HFF-Myc (cell line): ENCODE measurements around the gene HMGN3.

Experiments
- DNase-seq: peaks from one replicate; pipeline ENCODE4 v3.0.0-alpha.2; 2011; ENCODE audit warnings: low read depth; ENCODE audit errors: extremely low read depth
- H3K4me3 ChIP-seq: replicated peaks from 2 replicates; pipeline ENCODE4 v1.5.1; 2011; ENCODE audit warnings: low read depth, mild to moderate bottlenecking, control low read depth, low read length
- TF ChIP-seq, protein P1 (sequence below): IDR thresholded peaks from 2 replicates; pipeline ENCODE4 v1.5.1; 2012; ENCODE audit warnings: mild to moderate bottlenecking, low read depth, low read length, control low read depth; ENCODE audit errors: missing control alignments

The HMGN3 gene

DNA sequence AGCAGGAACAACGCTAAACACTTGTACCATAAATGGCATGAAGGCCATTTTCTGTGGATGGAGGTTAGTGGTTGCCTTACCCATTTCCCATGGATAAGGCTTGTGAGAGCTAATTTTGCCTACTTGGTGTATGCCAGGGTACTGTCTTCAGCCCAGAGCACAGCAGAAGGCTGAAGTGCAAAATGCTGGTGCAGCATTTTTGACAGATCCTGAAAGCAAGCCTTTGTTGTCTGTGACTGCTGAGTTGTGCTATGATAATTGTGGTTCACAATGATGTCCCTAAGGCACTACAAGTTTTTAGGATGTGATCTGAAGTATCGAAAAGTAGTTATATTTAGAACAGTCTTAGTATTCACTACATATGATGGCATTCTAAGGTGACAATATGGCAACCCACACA is 14.7 kb upstream of the HMGN3 start:
- TF ChIP-seq, protein P1, sequence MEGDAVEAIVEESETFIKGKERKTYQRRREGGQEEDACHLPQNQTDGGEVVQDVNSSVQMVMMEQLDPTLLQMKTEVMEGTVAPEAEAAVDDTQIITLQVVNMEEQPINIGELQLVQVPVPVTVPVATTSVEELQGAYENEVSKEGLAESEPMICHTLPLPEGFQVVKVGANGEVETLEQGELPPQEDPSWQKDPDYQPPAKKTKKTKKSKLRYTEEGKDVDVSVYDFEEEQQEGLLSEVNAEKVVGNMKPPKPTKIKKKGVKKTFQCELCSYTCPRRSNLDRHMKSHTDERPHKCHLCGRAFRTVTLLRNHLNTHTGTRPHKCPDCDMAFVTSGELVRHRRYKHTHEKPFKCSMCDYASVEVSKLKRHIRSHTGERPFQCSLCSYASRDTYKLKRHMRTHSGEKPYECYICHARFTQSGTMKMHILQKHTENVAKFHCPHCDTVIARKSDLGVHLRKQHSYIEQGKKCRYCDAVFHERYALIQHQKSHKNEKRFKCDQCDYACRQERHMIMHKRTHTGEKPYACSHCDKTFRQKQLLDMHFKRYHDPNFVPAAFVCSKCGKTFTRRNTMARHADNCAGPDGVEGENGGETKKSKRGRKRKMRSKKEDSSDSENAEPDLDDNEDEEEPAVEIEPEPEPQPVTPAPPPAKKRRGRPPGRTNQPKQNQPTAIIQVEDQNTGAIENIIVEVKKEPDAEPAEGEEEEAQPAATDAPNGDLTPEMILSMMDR, result no peak
- DNase-seq, result no peak

DNA sequence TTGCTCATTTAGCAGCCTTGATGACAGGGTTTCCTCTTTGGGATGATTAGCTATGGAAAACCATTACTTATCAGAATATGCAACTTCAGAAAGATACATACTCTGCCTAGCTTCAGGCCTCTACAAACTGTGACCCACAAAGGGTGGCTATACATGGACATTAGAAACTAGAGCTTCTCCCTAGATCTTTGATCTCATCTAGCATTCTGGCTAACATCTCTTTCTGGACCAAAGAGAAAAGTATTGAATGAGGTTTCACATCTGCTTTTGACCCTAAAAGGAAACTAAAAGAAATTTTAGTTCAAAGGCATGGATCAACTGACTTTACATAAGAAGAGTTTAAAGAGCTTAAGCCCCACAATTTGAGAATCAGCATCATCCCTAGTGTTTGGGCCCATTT is 12.4 kb upstream of the HMGN3 start:
- H3K4me3 ChIP-seq, result no peak overlapping the region
- TF ChIP-seq, protein P1, result no peak
- DNase-seq, result no peak

More for the DNA sequence above, 14.7 kb upstream of the HMGN3 start:
- H3K4me3 ChIP-seq, result no peak overlapping the region

DNA sequence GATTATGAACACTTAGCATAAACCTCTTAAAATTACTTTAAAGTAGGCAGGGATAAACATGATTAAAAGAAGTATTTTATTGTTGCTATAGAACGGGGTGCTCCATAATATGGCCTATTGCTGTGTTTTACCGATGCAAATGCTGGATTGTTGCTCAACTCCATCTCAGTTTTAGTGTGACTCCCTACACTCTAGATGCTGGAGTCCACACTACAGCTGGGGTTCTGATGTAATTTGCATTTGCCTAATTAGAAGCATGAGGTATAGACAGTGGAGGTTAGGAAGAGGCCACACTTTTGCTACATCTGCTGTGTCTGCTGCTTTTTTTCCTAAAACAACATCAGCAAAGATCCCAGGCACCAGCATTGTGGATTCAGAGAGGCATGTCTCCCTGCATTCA is 6.7 kb upstream of the HMGN3 start:
- DNase-seq, result no peak
- TF ChIP-seq, protein P1, result no peak
- no peak overlapping the region for H3K4me3 ChIP-seq

DNA sequence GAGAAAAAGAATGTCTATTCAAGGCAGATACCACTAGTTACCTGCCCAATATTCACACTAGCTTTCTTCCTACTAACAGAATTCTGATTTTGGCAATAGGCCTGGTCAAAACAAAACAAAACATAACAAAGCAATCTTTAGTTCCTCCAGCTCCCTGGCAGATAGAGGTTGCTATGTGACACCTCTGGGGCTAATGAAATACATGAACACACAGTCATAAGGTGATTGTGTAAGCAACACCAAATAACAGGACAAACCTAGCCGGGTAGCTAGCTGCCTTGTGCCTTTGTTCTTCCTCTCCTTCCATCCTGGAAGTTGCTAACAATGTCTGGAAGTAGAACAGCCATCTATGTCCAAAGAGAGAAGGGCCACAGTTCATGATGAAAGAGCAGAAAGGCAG is 6.0 kb upstream of the HMGN3 start:
- no peak overlapping the region for H3K4me3 ChIP-seq

DNA sequence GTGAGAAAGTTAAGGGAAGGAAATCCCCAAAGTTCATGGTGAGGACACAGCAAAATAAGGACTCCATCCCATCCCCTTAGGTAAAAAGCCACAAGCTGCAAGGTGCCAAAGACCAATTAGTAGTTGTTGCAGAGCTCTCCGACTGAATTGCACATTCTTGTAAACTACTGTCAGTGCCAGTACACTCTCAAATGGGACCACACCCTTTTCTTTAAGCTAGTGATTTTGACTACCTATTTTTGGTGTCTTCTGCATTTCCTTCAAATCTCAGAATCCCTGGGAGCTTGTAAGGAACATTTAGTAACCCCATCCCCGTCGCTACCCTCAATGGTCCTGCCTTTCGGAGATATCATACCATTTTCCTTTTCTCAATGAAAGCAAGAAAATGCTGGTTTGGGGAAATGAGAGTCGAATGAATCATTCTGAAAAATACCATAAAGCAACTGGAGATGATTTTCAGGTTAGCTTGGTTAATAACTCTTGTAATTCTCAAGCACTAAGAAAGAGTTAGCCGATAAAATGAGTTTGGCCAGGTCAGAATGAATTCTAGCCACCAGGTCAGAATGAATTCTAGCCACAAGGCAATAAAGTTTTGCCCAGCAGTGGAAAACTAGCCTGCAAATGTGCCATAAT is 5.2 kb upstream of the HMGN3 start:
- DNase-seq, result no peak
- TF ChIP-seq, protein P1, result no peak
- H3K4me3 ChIP-seq, result no peak overlapping the region

More for the DNA sequence above, 6.0 kb upstream of the HMGN3 start:
- no peak for DNase-seq
- TF ChIP-seq, protein P1, result no peak

DNA sequence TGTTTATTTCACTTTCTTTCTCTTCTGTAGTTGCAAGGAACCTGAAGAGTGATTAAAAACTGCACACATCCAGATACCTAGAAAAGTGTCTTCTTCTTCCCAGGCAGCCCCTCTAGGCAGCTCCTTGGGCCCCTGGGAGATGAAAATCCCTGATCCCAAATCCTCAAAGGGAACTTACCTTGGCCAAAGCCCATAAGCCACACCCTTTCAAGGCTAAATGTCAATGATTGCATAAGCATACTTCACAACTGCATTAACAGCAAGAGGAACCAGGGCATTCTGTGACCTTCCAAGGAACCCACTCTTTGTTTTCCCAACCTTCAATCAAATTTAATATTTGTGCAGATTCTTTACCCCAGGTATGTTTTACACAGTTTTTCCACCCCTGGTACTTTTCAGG is 4.4 kb upstream of the HMGN3 start:
- no peak overlapping the region for H3K4me3 ChIP-seq
- TF ChIP-seq, protein P1, result no peak
- DNase-seq, result no peak

DNA sequence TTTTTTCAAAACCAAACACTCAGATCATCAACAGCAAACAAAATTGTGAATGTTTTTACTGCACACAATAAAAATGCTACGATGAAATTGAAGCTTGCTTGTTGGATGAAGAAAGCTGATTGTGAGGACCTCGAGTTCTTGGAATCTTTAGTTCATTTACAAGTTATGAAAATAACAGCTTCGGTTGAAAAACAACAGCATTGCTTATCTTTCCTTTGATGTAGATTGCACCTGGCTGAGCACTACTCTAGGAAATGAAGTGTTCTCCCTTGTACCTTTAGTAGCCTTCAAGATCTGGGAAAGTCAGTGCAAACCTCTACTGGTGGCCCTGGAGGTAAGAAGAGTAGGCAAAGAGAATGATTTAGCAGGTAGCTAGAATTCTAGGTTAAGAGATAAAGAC is 2.2 kb upstream of the HMGN3 start:
- TF ChIP-seq, protein P1, result no peak
- DNase-seq, result no peak
- H3K4me3 ChIP-seq, result no peak overlapping the region
